Naive B cell (primary cell): ENCODE data around the gene TNS4. TPM values are rescaled to one million over a fixed set of nuclear protein-coding genes. Genes with fewer than 3 reads are reported as not detected.
A peak's percentile ranks its signal among the peaks of the same experiment; 100 is the strongest.

Experiments used
- ATAC-seq, 2 donors: fragments of 150-1000 bp; cut with Tn5 transposase; 2 replicates each; pipeline ENCODE4 v1.10.0; 2021; ENCODE audit warnings: low read depth in 2 of 2, mild to moderate bottlenecking in 2 of 2, moderate library complexity in 2 of 2
- DNase-seq: peaks from one replicate; pipeline ENCODE4 v3.0.0; 2022
- H3K27ac Mint-ChIP-seq, 6 donors: one replicate each; pipeline ENCODE4 v1.8.0; 2020 to 2022; ENCODE audit warnings: mild to moderate bottlenecking in 6 of 6, mixed read lengths in 6 of 6, moderate library complexity in 5 of 6, inconsistent platforms in 2 of 6
- H3K27me3 Mint-ChIP-seq, 3 donors: one replicate each; pipeline ENCODE4 v1.8.0; 2021 to 2022; ENCODE audit warnings: mixed read lengths in 3 of 3, mild to moderate bottlenecking in 1 of 3
- H3K36me3 Mint-ChIP-seq, 2 donors: one replicate each; pipeline ENCODE4 v1.8.0; 2020 to 2022; ENCODE audit warnings: mixed read lengths in 2 of 2, inconsistent platforms in 1 of 2, mild to moderate bottlenecking in 1 of 2
- H3K4me1 Mint-ChIP-seq, 3 donors: one replicate each; pipeline ENCODE4 v1.8.0; 2020 to 2022; ENCODE audit warnings: mixed read lengths in 3 of 3, inconsistent platforms in 1 of 3, mild to moderate bottlenecking in 1 of 3, moderate library complexity in 1 of 3
- H3K4me3 Mint-ChIP-seq, 8 donors: one replicate each; pipeline ENCODE4 v1.8.0; 2020 to 2022; ENCODE audit warnings: mild to moderate bottlenecking in 8 of 8, mixed read lengths in 8 of 8, moderate library complexity in 8 of 8, inconsistent platforms in 2 of 8
- H3K9me3 Mint-ChIP-seq, 7 donors: one replicate each; pipeline ENCODE4 v1.8.0; 2020 to 2022; ENCODE audit warnings: mixed read lengths in 7 of 7, mild to moderate bottlenecking in 5 of 7, inconsistent platforms in 2 of 7, moderate library complexity in 1 of 7
- polyA plus RNA-seq, 6 donors: library from polyadenylated mRNA; unstranded; fragments of 300-500 nt; fragmentation: Illumina TruSeq; gene quantifications; one replicate each; pipeline ENCODE4 v1.2.3, GENCODE V29; 2021; ENCODE audit warnings: low read depth in 6 of 6

The TNS4 gene
- polyA plus RNA-seq, 6 donors from 2014 or later = not detected

DNA sequence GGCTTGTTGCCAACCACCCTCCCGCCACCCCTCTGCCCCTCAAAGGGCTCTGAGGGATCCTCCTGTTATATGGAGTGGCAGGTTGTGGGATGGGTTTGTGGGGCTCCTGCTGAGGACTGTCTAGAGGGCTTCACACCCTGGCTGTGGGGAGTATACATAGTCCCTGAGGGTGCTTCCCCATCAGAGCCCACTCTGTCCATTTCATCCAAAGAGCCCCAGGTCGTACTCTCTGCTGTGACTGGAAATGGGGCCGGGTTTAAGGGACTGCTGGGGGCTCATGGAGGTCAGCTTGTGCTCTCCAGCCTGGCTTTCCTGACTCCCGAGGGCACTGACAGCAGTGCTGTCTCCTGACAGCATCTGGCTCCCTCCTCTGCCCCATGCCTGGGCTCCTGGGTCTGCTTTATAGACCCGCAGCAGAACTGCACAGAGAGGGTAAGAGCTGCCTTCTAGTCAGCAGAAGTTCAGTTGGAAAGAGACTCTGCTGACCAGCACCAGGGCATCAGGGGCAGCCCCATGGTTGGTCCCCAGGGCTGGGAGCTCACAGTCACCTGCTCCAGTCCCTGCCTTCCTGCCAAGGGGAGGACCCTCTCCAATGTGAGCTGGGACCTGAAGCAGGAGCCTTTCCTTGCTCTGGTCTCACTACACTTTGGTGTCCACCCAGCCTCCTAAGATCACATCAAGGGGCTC is 17.8 kb upstream of the TNS4 start:
- peak overlapping the region in 7 of 8 donors; percentile 21 to 90 (median 70) for H3K4me3 Mint-ChIP-seq
- no peak for DNase-seq
- peak overlapping the region in 1 of 6 donors; percentile 22 for H3K27ac Mint-ChIP-seq
- peaks cover 44 to 80% (median 78%) of the 10 kb centered on the region in 3 donors for H3K4me1 Mint-ChIP-seq
- H3K36me3 Mint-ChIP-seq = peaks cover 10 to 23% of the 10 kb centered on the region in 2 donors
- H3K9me3 Mint-ChIP-seq = peaks cover 1 to 6% (median 4%) of the 10 kb centered on the region in 7 donors
- no peak for ATAC-seq
- H3K27me3 Mint-ChIP-seq = peaks cover 0 to 5% (median 4%) of the 10 kb centered on the region in 3 donors

DNA sequence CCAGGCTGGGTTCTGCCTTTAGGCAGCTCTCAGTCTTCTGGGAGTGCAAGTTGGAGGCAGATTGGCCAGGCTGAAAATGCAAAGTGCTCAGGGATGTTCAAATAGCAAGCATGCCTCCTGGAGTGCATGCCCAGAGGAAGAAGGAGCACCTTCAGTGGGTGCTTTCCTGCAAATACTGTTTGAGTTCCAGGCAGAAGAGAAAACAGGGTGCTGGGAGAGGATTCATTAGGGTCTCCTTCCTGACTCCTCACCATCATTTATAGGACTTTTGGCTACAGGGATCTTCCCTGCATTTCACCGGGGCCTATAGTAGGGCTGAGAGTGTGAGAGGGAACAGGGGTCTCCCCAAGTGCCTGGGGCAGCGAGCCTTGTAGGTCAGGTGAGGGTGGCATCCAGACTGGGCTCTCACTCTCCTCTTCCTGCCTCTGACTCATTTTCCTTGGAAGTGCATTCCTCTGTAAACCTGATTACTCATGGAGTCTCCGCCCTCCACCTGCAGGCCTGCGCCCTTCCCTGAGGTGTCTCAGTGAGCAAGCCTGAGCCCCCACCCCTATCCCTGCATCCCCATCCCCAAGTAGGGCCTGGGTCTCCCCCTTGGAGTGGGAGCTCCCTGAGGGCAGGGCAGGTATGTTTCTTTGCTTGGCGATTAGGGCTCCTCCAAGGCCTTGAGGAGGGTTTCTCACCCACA is 17.1 kb upstream of the TNS4 start:
- no peak for ATAC-seq
- H3K4me1 Mint-ChIP-seq = peaks cover 51 to 86% (median 83%) of the 10 kb centered on the region in 3 donors
- H3K9me3 Mint-ChIP-seq = peaks cover 0 to 5% (median 0%) of the 10 kb centered on the region in 7 donors
- DNase-seq = no peak
- H3K4me3 Mint-ChIP-seq = peak overlapping the region in 7 of 8 donors; percentile 70 to 93 (median 73)
- peaks cover 5 to 20% of the 10 kb centered on the region in 2 donors for H3K36me3 Mint-ChIP-seq
- peaks cover 0 to 12% (median 11%) of the 10 kb centered on the region in 3 donors for H3K27me3 Mint-ChIP-seq
- peak overlapping the region in 5 of 6 donors; percentile 6 to 85 (median 54) for H3K27ac Mint-ChIP-seq

DNA sequence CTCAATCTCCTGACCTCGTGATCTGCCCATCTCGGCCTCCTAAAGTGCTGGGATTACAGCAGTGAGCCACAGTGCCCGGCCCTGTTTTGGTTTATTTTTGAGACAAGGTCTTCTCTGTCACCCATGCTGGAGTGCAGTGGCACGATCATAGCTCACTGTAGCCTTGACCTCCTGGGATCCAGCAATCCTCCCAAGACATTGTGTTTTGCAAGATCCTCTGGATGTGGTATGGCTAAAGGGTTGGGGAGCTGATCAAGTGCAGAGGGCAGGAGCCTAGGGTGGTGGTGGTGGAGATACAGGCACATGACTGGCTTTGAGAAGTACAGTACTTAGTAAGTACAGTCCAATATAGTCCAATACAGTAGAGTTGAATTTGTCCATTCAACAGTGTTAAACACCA is 16.6 kb upstream of the TNS4 start:
- DNase-seq (no peak), ATAC-seq (no peak)
- H3K27me3 Mint-ChIP-seq = peaks cover 0 to 12% (median 12%) of the 10 kb centered on the region in 3 donors
- H3K4me3 Mint-ChIP-seq = peak overlapping the region; percentile 70 to 93 (median 79)
- peaks cover 0 to 14% of the 10 kb centered on the region in 2 donors for H3K36me3 Mint-ChIP-seq
- H3K9me3 Mint-ChIP-seq = peaks cover 0 to 2% (median 0%) of the 10 kb centered on the region in 7 donors
- peak overlapping the region in 4 of 6 donors; percentile 28 to 85 (median 56) for H3K27ac Mint-ChIP-seq
- peaks cover 48 to 83% (median 81%) of the 10 kb centered on the region in 3 donors for H3K4me1 Mint-ChIP-seq

DNA sequence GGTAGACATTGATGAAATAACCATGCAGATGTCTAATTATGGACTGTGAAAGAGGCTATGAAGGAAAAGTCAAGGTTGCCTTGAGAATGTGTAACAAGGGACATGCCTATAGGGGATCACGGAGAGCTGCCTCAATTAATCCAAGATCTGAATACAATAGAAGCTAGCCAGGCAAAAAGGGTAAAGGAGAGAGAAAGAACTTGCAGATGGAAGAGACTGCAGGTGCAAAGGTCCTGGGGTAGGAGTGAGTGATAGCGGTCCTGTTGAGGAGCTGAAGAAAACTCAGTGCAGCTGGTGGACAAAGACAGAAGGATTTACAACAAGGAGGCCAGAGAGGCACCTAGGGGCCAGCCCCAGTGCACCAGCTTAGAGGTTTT is 15.9 kb upstream of the TNS4 start:
- H3K4me3 Mint-ChIP-seq = peak overlapping the region; percentile 72 to 93 (median 86)
- H3K36me3 Mint-ChIP-seq = peaks cover 0 to 13% of the 10 kb centered on the region in 2 donors
- DNase-seq (no peak), ATAC-seq (no peak)
- peaks cover 48 to 77% (median 76%) of the 10 kb centered on the region in 3 donors for H3K4me1 Mint-ChIP-seq
- peak overlapping the region in 5 of 6 donors; percentile 76 to 99 (median 97) for H3K27ac Mint-ChIP-seq
- peaks cover 0 to 2% (median 0%) of the 10 kb centered on the region in 7 donors for H3K9me3 Mint-ChIP-seq
- peaks cover 0 to 12% (median 12%) of the 10 kb centered on the region in 3 donors for H3K27me3 Mint-ChIP-seq

DNA sequence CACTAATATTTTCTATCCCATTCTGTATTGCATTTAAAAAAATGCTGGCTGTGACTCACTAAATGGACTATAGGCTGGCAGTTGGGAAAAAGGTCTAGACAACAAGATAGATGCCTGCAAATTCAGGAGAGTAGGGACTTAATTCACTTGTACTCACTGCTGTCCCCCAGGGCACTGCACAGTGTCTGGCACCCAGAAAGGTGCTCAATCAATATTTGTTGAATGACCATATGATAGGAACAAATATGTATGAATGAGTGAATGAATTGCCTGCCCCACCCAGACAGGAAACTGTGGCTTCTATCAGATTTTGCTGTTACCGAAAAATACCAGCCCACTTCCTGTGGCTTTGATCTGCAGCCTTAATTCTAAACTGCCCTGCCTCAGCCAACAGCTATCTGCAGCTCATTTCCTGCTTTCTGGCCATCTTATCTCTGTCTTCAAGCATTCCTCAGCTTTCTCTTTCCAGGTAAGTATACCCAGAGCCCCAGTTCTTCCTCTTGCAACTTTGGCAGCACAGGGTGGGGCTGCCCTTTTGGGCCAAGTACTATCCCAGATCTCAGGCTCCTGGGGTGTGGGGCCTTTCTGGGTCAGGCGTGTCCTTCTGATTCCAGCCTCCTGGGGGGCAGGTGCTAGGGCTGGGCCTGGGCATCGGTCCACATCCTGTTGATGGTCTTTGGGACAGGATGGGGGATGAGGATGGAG is 15.3 kb upstream of the TNS4 start:
- H3K27ac Mint-ChIP-seq = peak overlapping the region; percentile 63 to 99 (median 93)
- H3K36me3 Mint-ChIP-seq = peaks cover 0 to 13% of the 10 kb centered on the region in 2 donors
- ATAC-seq (peak; percentile 86 to 88), DNase-seq (peak; percentile 77)
- H3K4me1 Mint-ChIP-seq = peaks cover 48 to 71% (median 70%) of the 10 kb centered on the region in 3 donors
- H3K9me3 Mint-ChIP-seq = no peaks in the 10 kb centered on the region
- peaks cover 0 to 12% (median 12%) of the 10 kb centered on the region in 3 donors for H3K27me3 Mint-ChIP-seq
- H3K4me3 Mint-ChIP-seq = peak overlapping the region; percentile 72 to 93 (median 86)

DNA sequence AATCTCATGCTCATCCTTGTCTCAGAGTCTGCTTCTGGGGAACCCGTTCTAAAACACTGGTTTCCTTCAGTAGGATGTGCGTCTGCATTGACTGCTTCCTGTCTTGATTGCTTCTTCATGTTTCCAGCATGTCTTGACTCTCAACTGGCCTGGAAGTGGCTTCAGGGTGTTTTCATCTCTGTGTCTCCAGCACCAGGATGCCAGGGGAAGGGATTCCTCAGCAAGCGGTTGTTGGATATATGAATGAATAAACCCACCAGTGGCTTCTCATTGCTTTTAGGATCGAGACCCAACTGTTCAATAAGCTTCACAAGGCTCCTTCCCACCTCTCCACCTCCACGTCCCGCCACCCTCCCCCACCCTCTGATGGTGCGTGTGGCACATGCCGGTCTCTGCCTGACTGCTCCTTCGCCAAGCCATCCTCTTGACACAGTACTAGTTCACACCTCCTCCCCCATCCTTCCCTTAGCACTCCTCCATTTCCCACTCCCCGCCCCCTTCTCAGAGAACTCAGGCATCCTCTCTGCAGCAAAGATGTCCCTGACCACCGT is 14.1 kb upstream of the TNS4 start:
- Mint-ChIP-seq H3K4me3 (peak overlapping the region; percentile 0 to 93 (median 80)), H3K27me3 (peaks cover 0 to 12% (median 12%) of the 10 kb centered on the region in 3 donors), H3K27ac (peak overlapping the region; percentile 30 to 99 (median 90)), H3K9me3 (no peaks in the 10 kb centered on the region), H3K36me3 (peaks cover 0 to 13% of the 10 kb centered on the region in 2 donors), H3K4me1 (peaks cover 45 to 70% (median 66%) of the 10 kb centered on the region in 3 donors)
- DNase-seq = peak; percentile 45
- peak; percentile 59 to 69 for ATAC-seq

DNA sequence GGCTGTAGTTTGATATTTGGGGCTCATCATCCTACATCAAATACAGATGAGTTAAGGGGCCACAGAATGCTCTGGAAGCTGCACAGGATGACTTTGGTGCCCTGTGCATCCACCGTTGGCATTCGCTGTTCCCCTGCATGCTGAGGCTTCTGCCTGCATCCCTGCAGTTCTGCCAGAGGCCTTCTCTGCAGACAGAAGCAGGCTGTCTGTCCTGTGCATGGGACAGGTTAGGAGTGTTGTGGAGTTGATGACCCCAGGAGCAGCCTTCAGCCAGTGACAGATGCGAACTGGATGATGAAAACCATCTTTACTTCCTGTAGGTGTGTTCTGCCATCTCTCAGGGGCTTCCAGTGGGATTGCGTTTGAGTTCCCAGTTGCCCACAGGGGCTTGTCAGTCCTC is 13.6 kb upstream of the TNS4 start:
- no peak for ATAC-seq
- H3K4me3 Mint-ChIP-seq = peak overlapping the region in 6 of 8 donors; percentile 0 to 93 (median 88)
- peak overlapping the region; percentile 19 to 99 (median 82) for H3K27ac Mint-ChIP-seq
- DNase-seq = no peak
- no peaks in the 10 kb centered on the region for H3K9me3 Mint-ChIP-seq
- peaks cover 45 to 70% (median 61%) of the 10 kb centered on the region in 3 donors for H3K4me1 Mint-ChIP-seq
- peaks cover 0 to 13% of the 10 kb centered on the region in 2 donors for H3K36me3 Mint-ChIP-seq
- peaks cover 0 to 12% (median 12%) of the 10 kb centered on the region in 3 donors for H3K27me3 Mint-ChIP-seq

DNA sequence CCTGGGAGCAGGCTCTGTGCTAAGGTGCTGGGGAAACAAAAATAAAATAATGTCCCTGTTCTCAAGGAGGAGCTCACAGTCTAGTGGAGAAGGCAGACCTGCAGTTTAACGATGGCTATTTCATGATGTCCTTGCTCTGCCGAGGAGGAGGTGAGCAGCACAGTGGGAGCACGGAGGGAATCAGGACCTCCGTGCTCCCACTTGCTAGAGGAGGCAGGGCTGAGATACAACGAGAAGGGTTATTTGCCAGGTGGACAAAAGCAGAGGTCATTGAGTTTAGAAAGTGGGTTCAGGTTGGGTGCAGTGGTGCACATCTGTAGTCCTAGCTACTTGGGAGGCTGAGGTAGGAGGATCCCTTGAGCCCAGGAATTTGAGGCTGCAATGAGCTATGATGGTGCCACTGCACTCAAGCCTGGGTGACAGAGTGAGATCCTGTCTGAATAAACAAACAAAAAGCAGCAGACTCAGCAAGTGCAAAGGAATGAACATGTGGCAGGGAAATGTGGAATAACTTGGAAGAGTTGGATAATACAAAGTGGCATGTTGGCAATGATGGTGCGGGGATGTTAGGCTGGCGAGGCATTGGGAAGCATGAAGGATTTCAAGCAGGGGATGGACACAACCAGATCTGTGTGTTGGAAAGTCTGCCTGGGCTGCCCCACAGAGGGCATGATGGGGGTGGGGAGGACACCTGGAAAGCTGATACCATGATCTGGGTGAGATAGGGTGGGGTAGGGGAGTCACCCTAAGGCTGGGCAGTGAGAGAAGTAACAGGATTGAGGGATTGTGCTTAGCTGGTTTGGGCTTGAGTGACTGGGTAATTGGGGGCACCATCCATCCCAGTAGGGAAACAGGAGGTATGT is 12.8 kb upstream of the TNS4 start:
- DNase-seq = no peak
- Mint-ChIP-seq H3K4me3 (peak overlapping the region in 6 of 8 donors; percentile 12 to 58 (median 41)), H3K27ac (peak overlapping the region in 3 of 6 donors; percentile 63 to 89 (median 85)), H3K27me3 (peaks cover 0 to 12% (median 12%) of the 10 kb centered on the region in 3 donors), H3K36me3 (peaks cover 0 to 13% of the 10 kb centered on the region in 2 donors), H3K9me3 (no peaks in the 10 kb centered on the region), H3K4me1 (peaks cover 41 to 68% (median 54%) of the 10 kb centered on the region in 3 donors)
- ATAC-seq = no peak

DNA sequence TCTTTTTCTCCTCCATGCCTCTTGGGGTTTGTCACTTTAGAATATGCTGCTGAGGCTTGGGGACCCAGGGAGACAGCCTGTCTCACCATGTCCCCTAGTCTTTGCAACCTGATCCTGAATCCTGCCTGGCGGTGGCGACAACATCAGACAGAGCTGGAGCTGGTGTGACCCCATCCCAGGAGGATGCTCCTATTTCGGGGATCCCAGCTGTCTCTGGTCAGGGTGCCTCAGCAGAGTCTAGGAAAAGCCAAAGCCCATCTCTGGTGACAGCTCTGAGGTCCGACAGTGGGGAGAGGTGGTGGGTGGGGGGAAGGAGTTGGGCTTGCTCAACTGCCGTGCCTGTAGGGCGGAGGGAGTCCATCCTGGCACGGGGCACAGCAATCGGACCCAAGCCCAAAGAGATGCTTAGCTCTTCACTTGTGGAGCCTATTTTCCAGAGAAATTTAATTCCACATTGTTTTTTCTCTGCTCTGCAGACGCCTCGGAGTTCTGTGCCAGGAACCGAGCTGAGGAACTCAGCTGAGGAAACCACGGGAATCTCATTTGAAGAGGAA is 10.3 kb upstream of the TNS4 start:
- peaks cover 0 to 6% of the 10 kb centered on the region in 2 donors for H3K36me3 Mint-ChIP-seq
- H3K27ac Mint-ChIP-seq = peak overlapping the region in 1 of 6 donors; percentile 39
- H3K27me3 Mint-ChIP-seq = peaks cover 0 to 12% (median 12%) of the 10 kb centered on the region in 3 donors
- DNase-seq = no peak
- peaks cover 28 to 45% (median 30%) of the 10 kb centered on the region in 3 donors for H3K4me1 Mint-ChIP-seq
- no peak for ATAC-seq
- H3K9me3 Mint-ChIP-seq = no peaks in the 10 kb centered on the region
- H3K4me3 Mint-ChIP-seq = no peak overlapping the region

DNA sequence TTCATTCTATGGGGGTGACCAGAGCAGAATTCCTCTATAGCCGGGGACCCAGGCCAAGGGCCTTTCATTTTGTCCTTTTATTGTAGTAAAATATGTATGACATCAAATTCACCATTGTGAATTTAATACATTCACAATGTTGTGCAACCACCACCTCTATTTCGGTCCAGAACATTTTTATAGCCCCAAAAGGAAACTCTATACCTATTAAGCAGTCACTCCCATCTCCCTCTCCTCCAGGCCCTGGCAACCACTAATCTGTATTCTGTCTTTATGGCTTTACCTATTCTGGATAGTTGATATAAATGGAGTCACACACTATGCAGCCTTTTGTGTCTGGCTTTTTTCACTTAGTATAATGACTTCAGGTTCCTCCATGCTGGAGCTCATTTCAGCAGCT is 9.7 kb upstream of the TNS4 start:
- DNase-seq (no peak), ATAC-seq (no peak)
- Mint-ChIP-seq H3K9me3 (no peaks in the 10 kb centered on the region), H3K36me3 (peaks cover 0 to 6% of the 10 kb centered on the region in 2 donors), H3K4me3 (no peak overlapping the region), H3K4me1 (peaks cover 26 to 42% (median 28%) of the 10 kb centered on the region in 3 donors), H3K27me3 (peaks cover 0 to 12% (median 12%) of the 10 kb centered on the region in 3 donors), H3K27ac (peak overlapping the region in 1 of 6 donors; percentile 44)

DNA sequence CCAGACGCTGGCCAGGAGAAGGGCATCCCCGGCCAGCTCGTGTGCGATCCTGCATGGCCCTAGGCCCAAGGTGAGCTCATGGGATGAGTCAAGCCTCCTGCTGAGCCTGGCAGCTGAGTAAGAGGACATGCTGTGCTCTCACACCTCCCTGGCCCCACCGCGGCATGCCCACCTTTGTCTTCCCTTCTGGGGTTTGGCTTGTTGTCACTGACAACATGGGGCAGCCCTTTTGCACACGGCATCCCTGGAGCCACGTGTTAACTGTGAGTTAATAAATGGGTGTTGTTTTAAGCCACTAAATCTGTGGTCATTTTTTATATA is 8.9 kb upstream of the TNS4 start:
- no peak overlapping the region for H3K4me3 Mint-ChIP-seq
- peaks cover 23 to 39% (median 28%) of the 10 kb centered on the region in 3 donors for H3K4me1 Mint-ChIP-seq

More for the DNA sequence above, 8.9 kb upstream of the TNS4 start:
- no peak for ATAC-seq
- peaks cover 0 to 6% of the 10 kb centered on the region in 2 donors for H3K36me3 Mint-ChIP-seq
- H3K27ac Mint-ChIP-seq = no peak overlapping the region
- H3K9me3 Mint-ChIP-seq = no peaks in the 10 kb centered on the region
- no peak for DNase-seq
- peaks cover 0 to 12% (median 12%) of the 10 kb centered on the region in 3 donors for H3K27me3 Mint-ChIP-seq
